HG03342 (cell line): Measurements from ENCODE around the gene EIF2S1.
"Not testable (repeated sequence)": the region's sequence is repeated elsewhere in the genome, so short reads cannot be mapped to it uniquely, and the experiment has no call there.

Experiments
- ATAC-seq: cut with Tn5 transposase; IDR thresholded peaks from one replicate; pipeline ENCODE4 v1.9.1; 2021; ENCODE audit warnings: mild to moderate bottlenecking, moderate library complexity; ENCODE audit not compliant: unreplicated experiment

Gene EIF2S1

DNA sequence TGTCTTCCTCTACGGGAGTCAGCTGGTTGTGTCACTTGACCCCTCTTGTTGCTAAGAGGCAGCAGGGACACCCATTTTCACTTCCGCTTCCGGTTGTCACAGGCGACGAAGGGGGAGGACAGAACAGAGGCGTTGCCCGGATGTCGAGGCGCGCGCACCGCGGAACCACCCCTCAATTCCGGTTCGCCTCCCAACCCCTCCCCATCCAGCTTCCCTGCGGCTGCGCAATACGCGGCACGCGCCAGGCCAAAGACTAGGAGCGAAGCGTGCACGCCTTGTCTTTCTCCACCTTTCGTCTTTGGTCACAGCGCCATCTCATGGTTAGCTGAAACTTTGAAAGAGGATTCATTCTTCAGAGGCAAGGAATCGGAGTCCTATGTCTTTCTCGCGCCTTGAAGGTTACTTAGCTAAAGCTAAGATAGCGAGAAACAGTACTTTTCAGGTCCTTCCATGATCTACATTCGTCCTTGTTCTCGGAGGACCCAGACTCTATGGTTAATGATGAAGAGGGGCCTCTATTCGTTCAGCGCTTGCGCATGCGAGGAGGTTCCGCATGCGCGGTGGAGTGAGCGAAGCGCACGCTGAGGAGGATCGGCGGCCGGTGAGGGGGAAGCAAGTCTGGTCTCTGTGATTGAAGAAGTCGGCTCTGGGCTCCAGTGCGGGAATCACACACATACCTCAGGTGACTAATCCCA lies at the start of gene EIF2S1, which contains the start of gene ATP6V1D:
Gene EIF2S1, plus strand, starts transcription at position 554 of the 695 bp plus-strand sequence. CDS start 4,440 bp downstream, outside the sequence.
Gene ATP6V1D, minus strand, starts transcription at position 30 of the 695 bp plus-strand sequence. CDS start 106 bp downstream, outside the sequence.
- ATAC-seq, result peak; percentile 88

- no peak for ATAC-seq
These were observed 48.3 kb upstream of the EIF2S1 start for GRCh38 chr14:67311868-67312267.

GRCh38 chr14:67313153-67313552 lies 47.0 kb upstream of the EIF2S1 start:
- ATAC-seq, result no peak

GRCh38 chr14:67317822-67318221 lies 42.3 kb upstream of the EIF2S1 start:
- ATAC-seq, result no peak

GRCh38 chr14:67319142-67319541 lies 41.0 kb upstream of the EIF2S1 start:
- no peak for ATAC-seq

DNA sequence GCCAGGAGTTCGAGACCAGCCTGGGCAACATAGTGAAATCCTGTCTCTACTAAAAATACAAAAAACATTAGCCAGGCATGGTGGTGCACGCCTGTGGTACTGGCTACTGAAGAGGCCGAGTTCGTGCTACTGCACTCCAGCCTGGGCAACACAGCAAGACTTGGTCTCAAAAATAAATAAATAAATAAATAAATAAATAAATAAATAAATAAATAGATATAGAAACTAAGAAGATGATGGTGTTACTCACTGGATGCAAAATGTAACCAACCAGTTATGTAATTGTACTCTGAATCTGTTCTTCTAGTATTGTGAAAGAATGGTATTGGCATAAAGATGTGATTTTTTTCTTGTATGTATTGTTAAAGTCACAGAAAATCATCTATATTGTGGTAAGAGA lies 30.5 kb upstream of the EIF2S1 start:
- ATAC-seq, result not testable (repeated sequence)

- no peak for ATAC-seq
These were observed 28.6 kb upstream of the EIF2S1 start for GRCh38 chr14:67331368-67332125.

GRCh38 chr14:67332468-67332867 lies 27.7 kb upstream of the EIF2S1 start:
- no peak for ATAC-seq

GRCh38 chr14:67335781-67336180 lies 24.3 kb upstream of the EIF2S1 start:
- no peak for ATAC-seq

DNA sequence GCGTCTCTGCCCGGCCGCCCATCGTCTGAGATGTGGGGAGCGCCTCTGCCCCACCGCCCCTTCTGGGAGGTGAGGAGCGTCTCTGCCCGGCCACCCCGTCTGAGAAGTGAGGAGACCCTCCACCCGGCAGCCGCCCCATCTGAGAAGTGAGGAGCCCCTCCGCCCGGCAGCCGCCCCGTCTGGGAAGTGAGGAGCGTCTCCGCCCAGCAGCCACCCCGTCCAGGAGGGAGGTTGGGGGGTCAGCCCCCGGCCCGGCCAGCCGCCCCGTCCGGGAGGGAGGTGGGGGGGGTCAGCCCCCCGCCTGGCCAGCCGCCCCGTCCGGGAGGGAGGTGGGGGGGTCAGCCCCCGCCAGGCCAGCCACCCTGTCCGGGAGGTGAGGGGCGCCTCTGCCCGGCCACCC lies 18.9 kb upstream of the EIF2S1 start:
- not testable (repeated sequence) for ATAC-seq

DNA sequence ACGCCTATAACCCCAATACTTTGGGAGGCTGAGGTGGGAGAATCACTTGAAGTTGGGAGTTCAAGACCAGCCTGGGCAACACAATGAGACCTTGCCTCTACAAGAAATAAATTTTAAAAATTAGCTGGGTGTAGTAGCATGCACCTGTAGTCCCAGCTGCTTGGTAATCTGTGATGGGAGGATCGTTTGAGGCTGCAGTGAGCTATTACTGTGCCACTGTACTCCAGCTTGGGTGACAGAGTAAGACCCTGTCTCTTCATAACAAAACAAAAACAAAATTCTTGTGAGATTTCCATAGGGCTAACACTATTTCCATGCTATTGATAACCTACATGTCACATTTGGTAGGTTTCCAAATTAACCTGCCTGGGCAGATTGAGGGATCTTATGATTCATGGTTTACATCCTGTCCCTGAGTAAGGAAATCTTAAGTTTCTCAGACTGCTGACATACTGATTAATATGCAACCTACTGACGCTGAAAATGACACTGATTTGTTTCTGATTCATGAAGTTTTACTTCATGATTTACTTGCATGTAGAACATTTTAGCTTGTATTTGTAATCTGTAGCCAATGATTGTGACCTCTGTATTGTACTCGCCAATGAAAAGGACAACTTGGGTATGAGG lies 16.4 kb upstream of the EIF2S1 start:
- no peak for ATAC-seq

DNA sequence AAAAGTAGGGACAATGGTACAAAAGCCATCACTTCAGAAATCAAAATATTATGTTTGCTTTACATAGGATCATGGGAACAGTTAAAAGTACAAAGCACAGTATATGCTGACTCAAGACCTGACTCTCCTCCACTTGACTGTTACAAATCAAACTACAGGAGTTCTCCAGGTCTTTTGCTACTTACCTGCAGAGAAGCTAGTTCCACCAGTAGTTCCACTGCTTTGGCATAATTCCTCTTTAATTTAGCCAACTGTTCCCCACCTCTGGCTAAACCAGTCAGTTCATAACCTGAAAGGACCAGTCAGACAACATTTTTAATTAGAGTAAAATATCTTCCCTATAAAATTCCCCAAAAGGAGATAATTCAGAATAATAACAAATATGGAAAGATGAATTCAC lies 14.5 kb upstream of the EIF2S1 start:
- ATAC-seq, result no peak

- ATAC-seq, result no peak
These were observed 8.1 kb upstream of the EIF2S1 start for GRCh38 chr14:67352055-67352454.

DNA sequence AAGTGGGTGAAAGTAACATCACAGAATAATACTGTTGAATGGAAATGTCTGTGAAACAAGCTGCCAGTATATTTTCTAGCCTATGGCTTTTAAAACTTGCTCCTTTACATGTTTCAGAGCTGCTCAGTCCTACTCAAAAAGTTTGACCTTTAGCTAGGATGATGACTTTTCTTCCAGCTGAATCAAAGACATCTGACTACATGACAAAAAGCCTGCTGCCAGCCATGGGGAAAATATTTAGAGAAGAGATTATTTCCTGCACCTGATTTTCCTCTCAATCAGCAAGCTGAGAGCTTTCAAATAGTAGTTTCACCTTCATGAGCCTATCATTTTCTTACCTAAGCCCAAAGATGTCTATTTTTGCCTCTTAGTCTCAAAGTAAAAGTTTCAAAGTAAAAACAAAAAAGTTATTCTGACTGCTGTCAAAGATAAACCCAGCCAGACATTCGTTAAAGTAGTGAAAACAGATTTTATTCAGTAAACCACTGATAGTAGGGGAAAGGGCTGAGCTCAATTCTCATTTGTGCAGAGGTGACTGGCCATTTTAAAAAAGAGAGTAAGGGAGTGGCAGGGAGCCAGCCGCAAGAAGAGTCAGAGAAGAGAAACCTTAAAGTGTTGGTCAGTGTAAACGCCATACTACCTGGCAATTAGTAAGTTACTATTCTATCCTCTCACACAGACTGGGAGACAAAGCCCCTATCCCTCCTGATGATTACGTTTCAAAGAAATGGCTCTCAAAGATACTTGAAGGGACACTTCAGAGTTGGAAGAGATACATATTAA lies 2.8 kb upstream of the EIF2S1 start:
- no peak for ATAC-seq

DNA sequence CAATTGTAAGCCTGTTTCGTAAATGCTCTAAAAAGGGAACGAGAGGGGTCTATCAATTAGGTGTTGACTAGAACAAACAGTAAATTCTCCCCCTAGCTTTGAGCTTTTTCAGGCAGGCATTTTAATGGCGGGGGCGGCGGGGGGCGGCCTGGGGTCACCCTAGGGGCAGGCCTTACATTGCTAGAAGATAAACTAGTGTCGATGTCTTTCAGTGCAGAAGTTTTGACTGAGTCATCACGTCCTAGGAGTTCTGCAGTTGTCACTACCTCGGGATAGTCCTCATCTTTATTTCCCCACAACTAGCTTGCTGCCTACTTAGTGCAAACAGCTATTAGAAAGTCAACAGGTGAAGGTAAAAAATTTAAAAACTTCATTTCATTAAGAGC lies 2.2 kb upstream of the EIF2S1 start:
- ATAC-seq, result no peak

GRCh38 chr14:67358924-67359774 lies 979 bp upstream of the EIF2S1 start:
- ATAC-seq, result no peak

DNA sequence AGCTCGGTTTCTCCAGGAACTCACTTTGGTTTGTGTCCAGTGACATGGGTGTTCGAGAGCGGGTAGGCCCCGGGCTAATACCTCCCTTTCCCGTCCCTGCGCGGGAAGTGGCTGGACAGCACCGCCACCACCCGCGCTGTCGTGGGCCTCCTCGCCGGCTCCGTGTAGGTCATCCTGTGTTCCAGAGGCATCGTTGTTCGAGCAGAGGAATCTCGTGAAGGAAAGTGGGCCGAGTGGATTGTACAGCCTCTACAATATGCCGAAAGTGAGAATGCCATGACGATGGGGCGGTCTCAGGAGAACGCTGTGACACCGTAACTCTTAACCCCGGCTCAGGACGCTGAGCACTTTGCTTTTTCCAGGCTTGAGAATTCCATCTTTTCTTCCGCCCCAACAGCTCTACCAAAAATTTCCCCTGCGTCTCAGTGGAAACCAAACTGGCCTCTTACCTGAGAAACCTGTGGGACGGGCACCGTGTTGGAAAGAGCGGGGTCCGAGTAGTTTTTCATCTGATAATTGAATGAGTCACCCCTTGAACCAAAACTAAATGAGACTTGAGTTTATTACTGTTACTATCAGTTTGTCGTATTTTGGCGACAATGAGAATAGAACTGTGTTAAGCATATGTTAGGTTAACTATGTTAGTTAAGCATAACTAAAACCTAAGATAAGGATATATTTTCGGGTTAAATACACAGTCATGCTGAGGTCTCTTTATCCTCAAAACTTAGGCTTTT lies 510 bp downstream of the EIF2S1 start:
- ATAC-seq, result peak; percentile 19

GRCh38 chr14:67365476-67365875 lies 5.3 kb downstream of the EIF2S1 start:
- no peak for ATAC-seq

DNA sequence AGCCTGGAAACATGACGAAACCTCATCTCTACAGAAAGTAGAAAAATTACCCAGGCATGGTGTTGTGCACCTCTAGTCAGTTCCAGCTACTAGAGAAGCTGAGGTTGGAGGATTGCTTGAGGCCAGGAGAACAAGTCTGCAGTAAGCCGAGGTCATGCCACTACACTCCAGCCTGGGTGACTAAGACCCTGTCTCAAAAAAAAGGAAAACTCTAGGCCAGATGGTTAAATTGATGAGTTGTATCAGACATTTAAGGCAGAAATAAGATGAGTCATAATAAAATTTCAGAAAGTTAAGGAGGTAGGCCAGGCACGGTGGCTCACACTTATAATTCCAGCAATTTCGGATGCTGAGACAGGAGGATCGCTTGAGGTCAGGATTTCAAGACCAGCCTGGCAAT lies 10.7 kb downstream of the EIF2S1 start:
- ATAC-seq, result no peak
